HFFc6 (cell line): ENCODE data around the gene PALLD. TPM values are rescaled to one million over a fixed set of nuclear protein-coding genes. Genes with fewer than 3 reads are reported as not detected.
"Not testable (repeated sequence)": the region's sequence is repeated elsewhere in the genome, so short reads cannot be mapped to it uniquely, and the experiment has no call there.

Source experiments
- DNase-seq: peaks from one replicate; pipeline ENCODE4 v3.0.0-alpha.2; 2018
- H3K27ac Mint-ChIP-seq: 2 replicates; pipeline ENCODE4 v1.8.0; 2020; ENCODE audit warnings: mild to moderate bottlenecking, mixed read lengths
- H3K27me3 Mint-ChIP-seq: 2 replicates; pipeline ENCODE4 v1.8.0; 2021; ENCODE audit warnings: mild to moderate bottlenecking, moderate library complexity, mixed read lengths; ENCODE audit not compliant: insufficient read depth
- H3K36me3 Mint-ChIP-seq: 2 replicates; pipeline ENCODE4 v1.8.0; 2021; ENCODE audit warnings: low read depth, mixed read lengths
- H3K4me1 Mint-ChIP-seq: 2 replicates; pipeline ENCODE4 v1.8.0; 2020; ENCODE audit warnings: low read depth, mixed read lengths
- H3K4me3 Mint-ChIP-seq: 2 replicates; pipeline ENCODE4 v1.8.0; 2020; ENCODE audit warnings: mild to moderate bottlenecking, moderate library complexity, mixed read lengths
- H3K9me3 Mint-ChIP-seq: 2 replicates; pipeline ENCODE4 v1.8.0; 2020; ENCODE audit warnings: mild to moderate bottlenecking, mixed read lengths
- CTCF ChIP-seq: fragments of 200-600 bp; sonication (generic); IDR thresholded peaks from 2 replicates; pipeline ENCODE4 v1.5.0; 2021; ENCODE audit warnings: antibody characterized with exemption, mild to moderate bottlenecking
- total RNA-seq, 6 experiments: library from RNA; stranded (reverse); fragmentation: NEBNext Ultra II Directional; extraction: Animal tissue kit (Norgen Biotek cat#: 25700); gene quantifications; 2 replicates in 1 of 6; 3 replicates in 5 of 6; pipeline ENCODE4 v1.2.3, GENCODE V29; 2021

The PALLD gene
- total RNA-seq, 6 experiments from 2014 or later: 72.6 to 163 (median 149) TPM

- no peak for DNase-seq
- Mint-ChIP-seq H3K4me1 (peaks cover 38% of the 10 kb centered on the region), H3K27me3 (peaks cover 6% of the 10 kb centered on the region), H3K9me3 (no peaks in the 10 kb centered on the region), H3K36me3 (no peaks in the 10 kb centered on the region), H3K4me3 (no peak overlapping the region), H3K27ac (no peak overlapping the region; the same call in 1 of the 2 replicates)
- no peak for TF ChIP-seq CTCF
These were observed 15.1 kb downstream of the PALLD start for GRCh38 chr4:168511780-168512489.

- H3K4me1 Mint-ChIP-seq: peaks cover 39% of the 10 kb centered on the region
- not testable (repeated sequence) for DNase-seq, H3K9me3 Mint-ChIP-seq, H3K36me3 Mint-ChIP-seq, H3K27ac Mint-ChIP-seq, H3K4me3 Mint-ChIP-seq, H3K27me3 Mint-ChIP-seq
These were observed 17.0 kb downstream of the PALLD start for GRCh38 chr4:168513826-168514225.

GRCh38 chr4:168514249-168514852 lies 17.5 kb downstream of the PALLD start:
- peaks cover 37% of the 10 kb centered on the region for H3K4me1 Mint-ChIP-seq
- peak; percentile 86 for TF ChIP-seq CTCF
- no peaks in the 10 kb centered on the region for H3K36me3 Mint-ChIP-seq
- no peak overlapping the region for H3K4me3 Mint-ChIP-seq
- peaks cover 6% of the 10 kb centered on the region for H3K27me3 Mint-ChIP-seq
- H3K9me3 Mint-ChIP-seq: no peaks in the 10 kb centered on the region
- no peak overlapping the region for H3K27ac Mint-ChIP-seq
- DNase-seq: peak; percentile 49

GRCh38 chr4:168515222-168516011 lies 18.6 kb downstream of the PALLD start:
- H3K9me3 Mint-ChIP-seq: no peaks in the 10 kb centered on the region
- H3K4me3 Mint-ChIP-seq: no peak overlapping the region
- H3K27ac Mint-ChIP-seq: no peak overlapping the region
- no peaks in the 10 kb centered on the region for H3K36me3 Mint-ChIP-seq
- H3K4me1 Mint-ChIP-seq: peaks cover 27% of the 10 kb centered on the region
- no peak for DNase-seq
- peaks cover 6% of the 10 kb centered on the region for H3K27me3 Mint-ChIP-seq
- no peak for TF ChIP-seq CTCF

- H3K4me3 Mint-ChIP-seq: no peak overlapping the region
- H3K4me1 Mint-ChIP-seq: peaks cover 32% of the 10 kb centered on the region
- H3K27me3 Mint-ChIP-seq: peaks cover 6% of the 10 kb centered on the region
- no peaks in the 10 kb centered on the region for H3K36me3 Mint-ChIP-seq
- H3K27ac Mint-ChIP-seq: no peak overlapping the region
- no peak for DNase-seq
- no peak for TF ChIP-seq CTCF
- no peaks in the 10 kb centered on the region for H3K9me3 Mint-ChIP-seq
These were observed 20.0 kb downstream of the PALLD start for GRCh38 chr4:168516841-168517240.

- TF ChIP-seq CTCF: no peak
- H3K4me3 Mint-ChIP-seq: no peak overlapping the region
- no peaks in the 10 kb centered on the region for H3K9me3 Mint-ChIP-seq
- no peaks in the 10 kb centered on the region for H3K36me3 Mint-ChIP-seq
- peaks cover 54% of the 10 kb centered on the region for H3K4me1 Mint-ChIP-seq
- H3K27me3 Mint-ChIP-seq: peaks cover 2% of the 10 kb centered on the region; the same call in 1 of the 2 replicates
- H3K27ac Mint-ChIP-seq: no peak overlapping the region
- DNase-seq: no peak
These were observed 22.7 kb downstream of the PALLD start for GRCh38 chr4:168519576-168519975.
